ENCODE results near the gene ST8SIA1. TPM values are rescaled to one million over a fixed set of nuclear protein-coding genes. Genes with fewer than 3 reads are reported as not detected.
"Not testable (repeated sequence)": the region's sequence is repeated elsewhere in the genome, so short reads cannot be mapped to it uniquely, and the experiment has no call there.

The ST8SIA1 gene
- total RNA-seq, 1 experiment from 2014 or later: not detected

DNA sequence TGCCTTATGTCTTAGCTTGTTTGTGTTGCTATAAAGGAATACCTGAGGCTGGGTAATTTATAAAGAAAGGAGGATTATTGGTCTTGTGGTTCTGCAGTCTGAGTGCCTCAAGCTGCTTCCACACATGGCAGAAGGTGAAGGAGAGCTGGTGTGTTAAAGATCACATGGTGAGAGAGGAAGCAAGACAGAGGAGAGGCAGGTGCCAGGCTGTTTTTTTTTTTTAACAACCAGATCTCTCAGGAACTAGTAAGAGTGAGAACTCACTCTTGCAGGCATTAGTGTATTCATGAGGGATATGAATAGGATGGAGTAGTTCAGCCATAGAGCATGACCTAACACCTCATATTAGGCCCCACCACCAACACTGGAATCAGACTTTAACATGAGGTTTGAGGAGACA lies 165.1 kb downstream of the ST8SIA1 start:
- DNase-seq (ENCODE audit: low spot score): no peak

DNA sequence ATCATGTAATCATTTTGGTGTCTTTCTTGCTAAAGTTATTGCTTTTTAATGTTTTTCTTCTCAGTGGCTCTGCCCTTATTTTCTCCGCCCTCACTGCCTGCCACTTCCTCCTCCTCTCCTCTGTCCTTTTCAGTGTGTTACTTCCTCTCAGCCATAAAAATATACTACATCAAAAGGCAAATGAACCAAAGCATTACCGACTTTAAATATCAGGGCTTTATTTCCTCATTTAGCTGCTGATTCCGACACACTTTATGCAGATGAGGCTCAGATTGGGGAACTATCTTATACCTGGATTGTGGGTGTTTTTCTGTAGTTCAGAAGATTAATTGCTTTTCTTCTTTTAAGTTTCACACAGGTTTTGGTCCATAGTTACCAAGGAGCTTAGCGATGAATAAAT lies 170.4 kb downstream of the ST8SIA1 start:
- peak; percentile 9 for DNase-seq (ENCODE audit: low spot score)

DNA sequence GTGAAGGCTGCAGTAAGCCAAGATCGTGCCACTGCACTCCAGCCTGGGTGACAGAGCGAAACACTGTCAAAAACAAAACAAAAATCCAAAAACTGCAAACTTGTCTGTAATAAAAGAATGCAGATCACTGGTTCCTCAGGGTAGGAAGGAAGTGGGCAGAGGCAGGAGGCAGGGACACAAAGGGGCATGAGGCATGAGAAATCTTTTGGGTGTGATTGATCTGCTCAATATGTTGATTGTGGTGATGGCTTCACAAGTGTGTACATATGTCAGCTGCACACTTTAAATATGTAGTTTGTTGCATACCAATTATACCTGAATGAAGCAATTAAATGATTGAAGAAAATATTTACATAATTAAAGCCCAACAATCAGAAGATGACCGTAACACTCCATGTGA lies 170.9 kb downstream of the ST8SIA1 start:
- no peak for DNase-seq (ENCODE audit: low spot score)

DNA sequence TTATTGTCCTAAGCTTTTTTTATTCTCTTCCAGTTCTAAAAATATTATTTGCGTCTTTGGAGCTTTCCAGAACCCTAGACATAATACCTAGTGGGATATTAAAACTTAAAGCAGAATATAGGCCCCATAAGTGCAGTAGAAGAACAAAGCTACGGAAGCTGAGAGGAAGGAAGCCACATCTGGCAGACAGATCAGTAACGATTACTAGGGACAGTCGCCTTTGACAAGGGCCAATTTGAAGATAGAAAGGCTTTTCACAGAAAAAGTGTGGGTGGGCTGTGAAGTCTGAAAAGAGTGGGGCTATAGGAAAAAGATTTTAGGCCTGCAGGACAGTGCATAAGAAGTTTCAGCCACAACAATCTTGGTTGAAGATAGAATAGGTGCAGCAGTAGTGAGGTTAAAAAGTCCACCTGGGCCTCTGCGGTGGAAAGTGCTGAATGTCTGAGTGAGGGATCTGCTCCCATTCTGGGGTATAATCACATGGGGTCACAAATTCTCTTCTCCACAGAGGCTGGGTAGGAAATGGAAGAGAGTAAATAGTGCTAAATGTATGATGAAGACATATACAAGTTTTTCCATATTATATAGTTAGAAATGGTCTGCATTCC lies 174.0 kb downstream of the ST8SIA1 start:
- DNase-seq (ENCODE audit: low spot score): no peak

DNA sequence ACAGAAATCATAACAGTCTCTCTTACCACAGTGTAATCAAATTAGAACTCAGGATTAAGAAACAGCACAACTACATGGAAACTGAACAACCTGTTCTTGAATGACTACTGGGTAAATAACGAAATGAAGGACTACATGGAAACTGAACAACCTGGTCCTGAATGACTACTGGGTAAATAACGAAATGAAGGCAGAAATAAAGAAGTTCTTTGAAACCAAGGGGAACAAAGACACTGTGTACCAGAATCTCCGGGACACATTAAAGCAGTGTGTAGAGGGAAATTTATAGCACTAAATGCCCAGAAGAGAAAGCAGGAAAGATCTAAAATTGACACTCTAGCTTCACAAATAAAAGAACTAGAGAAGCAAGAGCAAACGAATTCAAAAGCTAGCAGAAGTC lies 185.2 kb downstream of the ST8SIA1 start:
- DNase-seq (ENCODE audit: low spot score): not testable (repeated sequence)

DNA sequence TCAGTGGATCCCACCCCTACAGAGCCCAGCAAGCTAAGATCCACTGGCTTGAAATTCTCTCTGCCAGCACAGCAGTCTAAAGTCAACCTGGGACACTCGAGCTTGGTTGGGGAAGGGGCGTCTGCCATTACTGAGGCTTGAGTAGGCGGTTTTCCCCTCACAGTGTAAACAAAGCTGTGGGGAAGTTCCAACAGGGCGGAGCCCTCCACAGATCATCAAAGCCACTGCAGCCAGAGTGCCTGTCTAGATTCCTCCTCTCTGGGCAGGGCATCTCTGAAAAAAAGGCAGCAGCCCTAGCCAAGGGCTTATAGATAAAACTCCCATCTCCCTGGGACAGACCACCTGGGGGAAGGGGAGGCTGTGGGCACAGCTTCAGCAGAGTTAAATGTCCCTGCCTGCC lies 187.8 kb downstream of the ST8SIA1 start:
- DNase-seq (ENCODE audit: low spot score): not testable (repeated sequence)

Other genes starting within 250 kb of the ST8SIA1 start
- gene C2CD5, start 209.8 kb upstream of the ST8SIA1 start, total RNA-seq (2014; rRNA removed; shearing (Covaris generic)): 7.4 and 14.4 TPM in 2 replicates